Tibial nerve (tissue), 3 donors: Measurements from ENCODE around the gene DTX3L.

Experiments used
- CTCF ChIP-seq, 5 experiments: fragments of 200-600 bp in 3 of 5; fragments of 450-650 bp in 2 of 5; sonication (generic) in 3 of 5; IDR thresholded peaks; one replicate each; pipeline ENCODE4 v1.5.1; 2016 to 2019; ENCODE audit warnings: antibody characterized with exemption in 5 of 5, mild to moderate bottlenecking in 3 of 5, moderate library complexity in 2 of 5
- POLR2A ChIP-seq, 2 donors: fragments of 450-650 bp; IDR thresholded peaks; one replicate each; pipeline ENCODE4 v1.6.1; 2017; ENCODE audit warnings: antibody characterized with exemption in 2 of 2, mild to moderate bottlenecking in 2 of 2, moderate library complexity in 2 of 2

GRCh38 chr3:122546151-122546550 lies 18.0 kb upstream of the DTX3L start:
- TF ChIP-seq CTCF (IDR thresholded peaks at IDR 0.05), result no peak
- no peak for TF ChIP-seq POLR2A (IDR thresholded peaks at IDR 0.05)
